ENCODE data around the gene IFRD2. TPM values are rescaled to one million over a fixed set of nuclear protein-coding genes. Genes with fewer than 3 reads are reported as not detected.

Gene IFRD2
- polyA plus RNA-seq, 1 experiment, result 19.3 TPM

DNA sequence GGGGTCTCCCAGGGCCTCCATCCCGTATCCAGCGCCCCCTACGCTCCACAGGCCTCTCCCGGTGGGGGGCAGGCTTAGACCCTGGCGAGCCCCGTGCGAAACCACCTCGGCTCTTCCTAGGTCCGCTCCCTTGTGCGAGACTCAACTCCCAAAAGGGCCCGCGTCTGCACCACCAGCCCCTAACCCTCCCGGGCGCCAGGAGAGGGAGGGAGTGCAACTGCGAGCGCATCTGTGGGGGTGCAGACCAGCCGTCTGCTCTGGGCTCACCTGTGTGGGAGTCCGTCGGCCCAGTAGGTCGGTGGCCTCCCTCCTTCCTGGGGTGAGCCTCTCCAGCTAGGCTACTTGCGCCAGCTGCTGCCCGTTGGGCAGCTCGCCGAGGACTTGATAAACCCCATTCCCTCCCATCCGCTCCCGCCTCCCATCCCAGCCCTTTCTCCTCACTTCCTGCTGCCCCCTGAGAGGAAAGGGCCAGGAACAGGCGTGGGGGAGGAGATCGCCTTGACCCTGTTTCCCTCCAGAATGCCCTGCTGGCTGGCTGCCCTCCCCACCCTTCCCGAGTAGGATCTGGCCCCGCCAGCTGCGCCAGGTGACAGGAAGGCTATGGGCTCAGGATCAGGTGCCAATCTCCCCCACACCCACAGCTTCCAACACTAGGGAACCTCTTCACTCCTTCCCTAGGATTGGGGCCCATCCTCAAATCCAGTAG, 30.3 kb upstream of the IFRD2 start, which contains the start of gene HYAL2:
Gene HYAL2, minus strand, starts transcription at position 360 of the 706 bp plus-strand sequence. CDS start 2,256 bp downstream, outside the sequence.
- CTCF ChIA-PET, result interaction anchor here (0.7 to 1.4 kb wide), 2 partner anchors 14 to 62 kb away, joined by 3 read pairs; no protein-coding TSS in a partner anchor
- POLR2A ChIA-PET, result no interaction called here
- TF ChIP-seq, protein P1, sequence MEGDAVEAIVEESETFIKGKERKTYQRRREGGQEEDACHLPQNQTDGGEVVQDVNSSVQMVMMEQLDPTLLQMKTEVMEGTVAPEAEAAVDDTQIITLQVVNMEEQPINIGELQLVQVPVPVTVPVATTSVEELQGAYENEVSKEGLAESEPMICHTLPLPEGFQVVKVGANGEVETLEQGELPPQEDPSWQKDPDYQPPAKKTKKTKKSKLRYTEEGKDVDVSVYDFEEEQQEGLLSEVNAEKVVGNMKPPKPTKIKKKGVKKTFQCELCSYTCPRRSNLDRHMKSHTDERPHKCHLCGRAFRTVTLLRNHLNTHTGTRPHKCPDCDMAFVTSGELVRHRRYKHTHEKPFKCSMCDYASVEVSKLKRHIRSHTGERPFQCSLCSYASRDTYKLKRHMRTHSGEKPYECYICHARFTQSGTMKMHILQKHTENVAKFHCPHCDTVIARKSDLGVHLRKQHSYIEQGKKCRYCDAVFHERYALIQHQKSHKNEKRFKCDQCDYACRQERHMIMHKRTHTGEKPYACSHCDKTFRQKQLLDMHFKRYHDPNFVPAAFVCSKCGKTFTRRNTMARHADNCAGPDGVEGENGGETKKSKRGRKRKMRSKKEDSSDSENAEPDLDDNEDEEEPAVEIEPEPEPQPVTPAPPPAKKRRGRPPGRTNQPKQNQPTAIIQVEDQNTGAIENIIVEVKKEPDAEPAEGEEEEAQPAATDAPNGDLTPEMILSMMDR (IDR thresholded peaks at IDR 0.05; ENCODE audit: low read depth, low read length), result no peak
- Histone ChIP-seq H3K4me3 (ENCODE audit: low read depth, low read length) (peak within 1 kb of the TSS; percentile 83), H3K27ac (ENCODE audit: low read depth, low read length) (peak within 1 kb of the TSS; percentile 93), H3K27me3 (ENCODE audit: control insufficient read depth, insufficient read depth, low read length) (no peaks in the 10 kb centered on the region), H3K9me3 (ENCODE audit: control insufficient read depth, insufficient read depth, low read length) (no peaks in the 10 kb centered on the region; the same call in 1 of the 2 replicates)
- no peak for DNase-seq (ENCODE audit: low read depth, low spot score)

DNA sequence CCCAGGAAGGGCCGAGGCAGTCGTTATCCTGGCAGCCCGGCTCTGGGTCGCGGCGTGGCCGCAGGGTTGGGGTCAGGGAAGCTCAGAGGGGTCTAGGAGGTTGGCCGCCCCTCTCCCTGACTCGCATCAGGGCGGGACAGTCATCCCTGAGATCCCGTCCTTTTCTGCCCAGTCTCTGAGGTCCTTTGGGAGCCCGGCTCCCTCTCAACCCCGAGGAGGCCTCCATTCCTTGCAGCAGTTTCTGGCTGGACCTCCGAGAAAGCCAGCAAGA, 29.8 kb upstream of the IFRD2 start:
- H3K27me3 ChIP-seq (ENCODE audit: control insufficient read depth, insufficient read depth, low read length), result no peaks in the 10 kb centered on the region
- DNase-seq (ENCODE audit: low read depth, low spot score), result no peak
- ChIA-PET POLR2A (interaction anchor here (0.8 kb wide), 1 partner anchor 30 kb away, joined by 3 read pairs; the partner anchor contains the start of gene IFRD2), CTCF (interaction anchor here (1.4 kb wide), 1 partner anchor 62 kb away, joined by 3 read pairs; no protein-coding TSS in a partner anchor)
- H3K27ac ChIP-seq (ENCODE audit: low read depth, low read length), result no peak overlapping the region
- TF ChIP-seq, protein P1 (IDR thresholded peaks at IDR 0.05; ENCODE audit: low read depth, low read length), result no peak
- H3K4me3 ChIP-seq (ENCODE audit: low read depth, low read length), result peak overlapping the region; percentile 83
- no peaks in the 10 kb centered on the region; the same call in 1 of the 2 replicates for H3K9me3 ChIP-seq (ENCODE audit: control insufficient read depth, insufficient read depth, low read length)

DNA sequence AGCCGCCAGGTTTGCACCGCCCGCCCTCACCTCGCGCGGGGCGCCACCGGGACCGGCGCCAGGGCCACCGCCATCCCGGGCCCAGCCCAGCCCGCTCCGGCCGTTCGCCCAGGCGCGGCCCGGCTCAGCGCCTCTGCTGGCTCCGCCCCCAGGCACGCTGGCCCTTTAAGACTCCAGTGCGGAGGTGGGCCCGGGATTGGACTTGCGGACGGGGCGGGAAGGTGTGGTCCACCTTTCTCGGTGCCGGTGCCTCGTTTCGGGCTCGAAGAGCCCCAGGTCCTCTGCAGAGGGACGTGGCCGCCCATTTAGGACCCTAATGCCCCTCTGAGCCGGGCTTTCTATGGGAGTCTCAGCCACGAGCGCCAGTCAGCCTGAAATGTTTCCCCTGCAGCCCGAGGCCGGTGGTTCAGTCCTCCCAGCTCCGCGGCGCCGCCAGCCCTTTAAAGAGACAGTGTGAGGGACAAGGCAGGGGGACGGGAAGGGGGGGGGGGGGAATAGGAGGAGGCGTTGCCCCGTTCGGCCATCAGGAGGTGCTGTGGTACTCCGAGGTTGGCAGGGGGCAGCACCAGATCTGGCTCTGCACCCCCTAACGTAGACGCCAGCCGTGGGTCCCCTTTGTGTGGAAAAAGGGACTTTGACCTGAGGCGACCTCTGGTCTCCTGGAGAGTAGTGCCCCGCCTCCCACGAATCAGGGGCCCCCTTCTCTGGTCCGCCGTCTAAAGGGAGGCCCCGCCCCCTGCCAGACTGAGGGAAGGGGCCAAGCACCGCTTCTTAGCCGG, 29.3 kb upstream of the IFRD2 start:
- no peaks in the 10 kb centered on the region for H3K27me3 ChIP-seq (ENCODE audit: control insufficient read depth, insufficient read depth, low read length)
- H3K27ac ChIP-seq (ENCODE audit: low read depth, low read length), result peak overlapping the region; percentile 93
- ChIA-PET CTCF (interaction anchor here (0.6 to 1.4 kb wide), 8 partner anchors 9 to 154 kb away, joined by 3 to 5 read pairs (median 3); no protein-coding TSS in a partner anchor), POLR2A (interaction anchor here (0.6 to 0.8 kb wide), 3 partner anchors 19 to 58 kb away, joined by 3 to 9 read pairs (median 3); partner anchors contain the start of genes IFRD2 and RASSF1)
- DNase-seq (ENCODE audit: low read depth, low spot score), result peak; percentile 61
- H3K9me3 ChIP-seq (ENCODE audit: control insufficient read depth, insufficient read depth, low read length), result no peaks in the 10 kb centered on the region; the same call in 1 of the 2 replicates
- TF ChIP-seq, protein P1 (IDR thresholded peaks at IDR 0.05; ENCODE audit: low read depth, low read length), result peak; percentile 49
- H3K4me3 ChIP-seq (ENCODE audit: low read depth, low read length), result peak overlapping the region; percentile 83

GRCh38 chr3:50320853-50321335, 28.7 kb upstream of the IFRD2 start:
- CTCF ChIA-PET, result interaction anchor here (0.6 to 1.1 kb wide), 9 partner anchors 10 to 222 kb away, joined by 3 to 5 read pairs (median 3); no protein-coding TSS in a partner anchor
- Histone ChIP-seq H3K4me3 (ENCODE audit: low read depth, low read length) (peak overlapping the region; percentile 83), H3K9me3 (ENCODE audit: control insufficient read depth, insufficient read depth, low read length) (no peaks in the 10 kb centered on the region; the same call in 1 of the 2 replicates), H3K27me3 (ENCODE audit: control insufficient read depth, insufficient read depth, low read length) (no peaks in the 10 kb centered on the region), H3K27ac (ENCODE audit: low read depth, low read length) (peak overlapping the region; percentile 40)
- TF ChIP-seq, protein P1 (IDR thresholded peaks at IDR 0.05; ENCODE audit: low read depth, low read length), result no peak
- DNase-seq (ENCODE audit: low read depth, low spot score), result no peak
- POLR2A ChIA-PET, result interaction anchor here (0.6 to 1.0 kb wide), 3 partner anchors 20 to 58 kb away, joined by 3 to 9 read pairs (median 3); partner anchors contain the start of genes HYAL3, NAA80 and RASSF1
